Neuronal stem cell (in vitro differentiated cells): ENCODE measurements around the gene IDH2.

ENCODE experiments used
- DNase-seq: peaks from one replicate; pipeline ENCODE4 v3.0.0-alpha.2; 2013; ENCODE audit warnings: low spot score
- H2AFZ ChIP-seq: one replicate; pipeline ENCODE4 v1.6.1; 2013; ENCODE audit warnings: mild to moderate bottlenecking, low read length, inconsistent platforms
- H2AK5ac ChIP-seq: 2 replicates; pipeline ENCODE4 v1.6.1; 2013; ENCODE audit warnings: low read depth, mild to moderate bottlenecking, inconsistent platforms, low read length, moderate library complexity, mixed read lengths
- H2BK120ac ChIP-seq: 2 replicates; pipeline ENCODE4 v1.6.1; 2013; ENCODE audit warnings: low read depth, mild to moderate bottlenecking, inconsistent platforms, low read length, moderate library complexity, mixed read lengths
- H2BK12ac ChIP-seq: one replicate; pipeline ENCODE4 v1.6.1; 2013; ENCODE audit warnings: low read length, inconsistent platforms
- H2BK15ac ChIP-seq: 2 replicates; pipeline ENCODE4 v1.6.1; 2013; ENCODE audit warnings: mild to moderate bottlenecking, low read length, inconsistent platforms, mixed read lengths
- H2BK5ac ChIP-seq: one replicate; pipeline ENCODE4 v1.6.1; 2013; ENCODE audit warnings: inconsistent platforms, mild to moderate bottlenecking, low read length, moderate library complexity
- H3K14ac ChIP-seq: one replicate; pipeline ENCODE4 v1.6.1; 2013; ENCODE audit warnings: low read length, inconsistent platforms
- H3K18ac ChIP-seq: 2 replicates; pipeline ENCODE4 v1.6.1; 2013; ENCODE audit warnings: low read length, inconsistent platforms
- H3K23ac ChIP-seq: 2 replicates; pipeline ENCODE4 v1.6.1; 2013; ENCODE audit warnings: low read depth, mild to moderate bottlenecking, mixed read lengths, low read length, inconsistent platforms; ENCODE audit not compliant: poor library complexity
- H3K27ac ChIP-seq: replicated peaks from 3 replicates; pipeline ENCODE4 v1.5.1; 2013; ENCODE audit warnings: low read length, inconsistent platforms
- H3K27me3 ChIP-seq, 3 experiments: 2 replicates each; pipeline ENCODE4 v1.6.1; 2013; ENCODE audit warnings: low read length in 3 of 3, mild to moderate bottlenecking in 2 of 3, inconsistent platforms in 1 of 3, low read depth in 1 of 3, mixed read lengths in 1 of 3, moderate library complexity in 1 of 3; ENCODE audit not compliant: control insufficient read depth in 3 of 3, insufficient read depth in 3 of 3
- H3K36me3 ChIP-seq, 2 donors: replicated peaks in 1 of 2; 2 replicates each; pipeline ENCODE4 v1.6.1; 2013; ENCODE audit warnings: low read length in 2 of 2; ENCODE audit not compliant: control insufficient read depth in 2 of 2, insufficient read depth in 2 of 2
- H3K4ac ChIP-seq: 2 replicates; pipeline ENCODE4 v1.6.1; 2013; ENCODE audit warnings: inconsistent platforms, mild to moderate bottlenecking, low read length, moderate library complexity
- H3K4me1 ChIP-seq, 2 donors: 1 replicate in 1 of 2; 2 replicates in 1 of 2; pipeline ENCODE4 v1.6.1; 2013; ENCODE audit warnings: low read length in 2 of 2, low read depth in 1 of 2; ENCODE audit not compliant: control insufficient read depth in 2 of 2, insufficient read depth in 1 of 2
- H3K4me2 ChIP-seq: one replicate; pipeline ENCODE4 v1.6.1; 2013; ENCODE audit warnings: mild to moderate bottlenecking, low read length, inconsistent platforms; ENCODE audit not compliant: insufficient read depth, poor library complexity, severe bottlenecking
- H3K4me3 ChIP-seq, 2 donors: 2 replicates each; pipeline ENCODE4 v1.5.1; 2013; ENCODE audit warnings: low read length in 2 of 2, mild to moderate bottlenecking in 2 of 2, inconsistent platforms in 1 of 2, moderate library complexity in 1 of 2
- H3K79me1 ChIP-seq: one replicate; pipeline ENCODE4 v1.6.1; 2013; ENCODE audit warnings: low read depth, mild to moderate bottlenecking, inconsistent platforms, low read length, moderate library complexity
- H3K9ac ChIP-seq: one replicate; pipeline ENCODE4 v1.6.1; 2013; ENCODE audit warnings: mild to moderate bottlenecking, low read depth, low read length, inconsistent platforms; ENCODE audit not compliant: poor library complexity
- H3K9me3 ChIP-seq, 2 donors: replicated peaks in 1 of 2; 2 replicates each; pipeline versions ENCODE3 to v1.6.1; 2013; ENCODE audit warnings: low read length in 2 of 2, mild to moderate bottlenecking in 2 of 2, inconsistent platforms in 1 of 2, low read depth in 1 of 2, mixed read lengths in 1 of 2, moderate library complexity in 1 of 2; ENCODE audit not compliant: control insufficient read depth in 2 of 2, insufficient read depth in 1 of 2
- H4K8ac ChIP-seq: one replicate; pipeline ENCODE4 v1.6.1; 2013; ENCODE audit warnings: low read depth, mild to moderate bottlenecking, inconsistent platforms, low read length, moderate library complexity
- H4K91ac ChIP-seq: one replicate; pipeline ENCODE4 v1.6.1; 2013; ENCODE audit warnings: low read length, low read depth, mild to moderate bottlenecking, inconsistent platforms; ENCODE audit not compliant: poor library complexity
- WGBS, 2 donors: extraction: QIAGEN DNeasy Blood & Tissue Kit; methylation state at CpG; one replicate each; pipeline ENCODE4 v1.1.7; 2013; ENCODE audit warnings: missing lambda C conversion rate in 2 of 2, mixed read lengths in 1 of 2; ENCODE audit not compliant: insufficient read length in 2 of 2, insufficient replicate concordance in 1 of 2; ENCODE audit errors: extremely low coverage in 2 of 2; 5-methylcytosine and 5-hydroxymethylcytosine counted together

The IDH2 gene

DNA sequence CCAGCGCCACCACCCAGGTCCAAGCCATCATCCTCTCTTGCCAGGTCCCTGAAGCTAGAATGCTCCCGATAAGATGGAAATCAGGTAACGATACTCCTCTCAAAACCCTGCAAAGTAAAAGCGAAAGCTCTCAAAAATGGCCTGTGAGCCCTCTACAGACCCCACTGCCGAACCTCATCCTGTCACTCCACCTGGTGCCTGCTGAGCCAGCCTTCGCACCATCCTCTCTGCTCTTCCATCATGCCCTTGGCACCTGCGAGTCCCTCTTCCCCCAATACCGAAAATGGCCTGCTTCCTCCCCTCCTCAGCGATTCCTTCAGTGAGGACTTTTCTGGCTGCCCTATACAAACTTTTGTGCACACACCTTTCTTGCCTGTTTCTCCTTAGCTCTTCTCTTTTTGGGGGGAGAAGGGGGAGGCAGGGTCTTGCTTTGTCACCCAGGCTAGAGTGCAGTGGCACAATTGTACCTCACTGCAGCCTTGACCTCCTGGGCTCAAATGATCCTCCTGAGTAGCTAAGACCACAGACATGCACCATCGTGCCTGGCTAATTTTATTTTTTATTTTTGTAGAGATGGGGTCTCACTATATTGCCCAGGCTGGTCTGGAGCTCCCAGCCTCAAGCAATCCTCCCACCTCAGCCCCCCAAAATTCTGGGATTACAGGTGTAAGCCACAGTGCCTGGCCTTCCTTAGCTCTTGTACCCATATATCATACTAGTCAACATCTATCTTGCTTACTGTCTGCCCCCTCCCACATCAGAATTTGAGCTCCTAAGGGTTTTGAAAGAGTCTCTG, 3.0 kb downstream of the IDH2 start:
- no peak overlapping the region for H3K9ac ChIP-seq
- H2BK15ac ChIP-seq = no peak overlapping the region
- no peak overlapping the region for H3K4me2 ChIP-seq
- no peak overlapping the region for H3K4ac ChIP-seq
- peaks cover 15% of the 10 kb centered on the region for H3K79me1 ChIP-seq
- no peaks in the 10 kb centered on the region for H3K9me3 ChIP-seq
- H3K27ac ChIP-seq = no peak overlapping the region
- H2AFZ ChIP-seq = no peak overlapping the region
- H3K27me3 ChIP-seq = peaks cover 0 to 10% (median 4%) of the 10 kb centered on the region in 3 experiments
- H3K18ac ChIP-seq = no peak overlapping the region
- H3K23ac ChIP-seq = peak overlapping the region; percentile 39
- no peak overlapping the region for H4K8ac ChIP-seq
- no peak overlapping the region for H3K14ac ChIP-seq
- DNase-seq = no peak
- H3K4me1 ChIP-seq = peaks cover 12 to 16% of the 10 kb centered on the region in 2 donors
- peaks cover 4 to 8% of the 10 kb centered on the region in 2 donors for H3K36me3 ChIP-seq
- peak overlapping the region; percentile 32 for H2AK5ac ChIP-seq
- H2BK5ac ChIP-seq = no peak overlapping the region
- H2BK120ac ChIP-seq = no peak overlapping the region
- H4K91ac ChIP-seq = no peak overlapping the region
- no peak overlapping the region for H3K4me3 ChIP-seq
- WGBS, 2 donors = no CpG with 5 or more reads among the region's 10 CpGs
- no peak overlapping the region for H2BK12ac ChIP-seq

DNA sequence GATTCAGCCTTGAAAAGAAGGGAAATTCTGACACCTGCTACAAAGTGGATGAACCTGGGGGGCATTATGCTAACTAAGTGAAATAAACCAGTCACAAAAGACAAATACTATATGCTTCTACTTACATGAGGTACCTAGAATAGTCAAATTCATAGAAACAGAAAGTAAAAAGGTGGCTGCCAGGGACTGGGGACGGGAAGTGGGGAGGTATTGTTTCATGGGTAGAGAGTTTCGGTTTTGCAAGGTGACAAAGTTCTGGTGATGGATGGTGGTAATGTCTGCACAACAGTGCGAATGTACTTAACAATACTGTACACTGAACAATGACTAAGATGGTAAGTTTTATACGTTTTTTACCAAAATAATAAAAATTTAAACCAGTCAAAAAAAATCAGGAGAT, 4.8 kb downstream of the IDH2 start:
- no peak overlapping the region for H3K23ac ChIP-seq
- H3K4me3 ChIP-seq = no peak overlapping the region
- H3K36me3 ChIP-seq = peaks cover 4 to 9% of the 10 kb centered on the region in 2 donors
- H2BK120ac ChIP-seq = no peak overlapping the region
- H3K27ac ChIP-seq = no peak overlapping the region
- no peak overlapping the region for H3K4ac ChIP-seq
- no peak overlapping the region for H4K91ac ChIP-seq
- H4K8ac ChIP-seq = no peak overlapping the region
- H3K14ac ChIP-seq = no peak overlapping the region
- no peak overlapping the region for H3K9ac ChIP-seq
- no peak overlapping the region for H2BK12ac ChIP-seq
- WGBS, 2 donors = no CpG with 5 or more reads among the region's 4 CpGs
- no peaks in the 10 kb centered on the region for H3K27me3 ChIP-seq
- no peak overlapping the region for H2AK5ac ChIP-seq
- H3K4me2 ChIP-seq = no peak overlapping the region
- H2BK5ac ChIP-seq = no peak overlapping the region
- no peak overlapping the region for H2AFZ ChIP-seq
- H3K4me1 ChIP-seq = peaks cover 12 to 16% of the 10 kb centered on the region in 2 donors
- H3K18ac ChIP-seq = no peak overlapping the region
- no peak for DNase-seq
- H2BK15ac ChIP-seq = no peak overlapping the region
- peaks cover 0 to 5% of the 10 kb centered on the region in 2 donors for H3K9me3 ChIP-seq
- H3K79me1 ChIP-seq = peaks cover 18% of the 10 kb centered on the region

DNA sequence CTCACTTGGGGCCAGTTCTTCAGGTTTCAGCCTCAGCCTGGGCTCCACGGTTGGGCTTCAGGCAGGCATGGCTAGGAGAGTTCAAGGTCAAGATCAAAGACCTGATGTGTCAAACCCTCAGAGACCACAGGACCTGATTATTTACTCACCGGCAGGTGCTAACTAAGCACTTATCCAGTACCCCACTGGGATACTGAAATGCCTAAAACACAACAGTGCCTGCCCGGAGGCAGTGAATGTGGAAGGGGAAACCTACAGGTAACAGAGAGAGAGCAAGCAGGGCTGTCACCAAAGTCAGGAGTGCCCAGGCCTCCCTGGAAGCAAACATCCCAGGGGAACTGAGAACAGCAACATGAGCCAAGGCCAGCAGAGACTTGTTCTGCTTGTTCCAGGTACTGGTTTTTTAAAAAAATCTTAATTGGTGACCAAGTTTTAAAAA, 6.7 kb downstream of the IDH2 start:
- Histone ChIP-seq H3K4me3 (no peak overlapping the region), H3K23ac (no peak overlapping the region), H3K79me1 (peaks cover 18% of the 10 kb centered on the region), H3K9me3 (peaks cover 0 to 9% of the 10 kb centered on the region in 2 donors), H3K4me2 (no peak overlapping the region), H3K4me1 (peaks cover 7 to 8% of the 10 kb centered on the region in 2 donors), H3K9ac (no peak overlapping the region), H2BK12ac (no peak overlapping the region), H3K4ac (no peak overlapping the region), H3K27ac (no peak overlapping the region), H2AK5ac (no peak overlapping the region), H4K91ac (no peak overlapping the region), H2AFZ (no peak overlapping the region), H2BK120ac (no peak overlapping the region), H3K27me3 (no peaks in the 10 kb centered on the region), H3K36me3 (peaks cover 13 to 27% of the 10 kb centered on the region in 2 donors), H2BK5ac (no peak overlapping the region), H3K14ac (no peak overlapping the region), H4K8ac (no peak overlapping the region), H3K18ac (no peak overlapping the region), H2BK15ac (no peak overlapping the region)
- DNase-seq = no peak
- no CpG with 5 or more reads among the region's 3 CpGs for WGBS, 2 donors

DNA sequence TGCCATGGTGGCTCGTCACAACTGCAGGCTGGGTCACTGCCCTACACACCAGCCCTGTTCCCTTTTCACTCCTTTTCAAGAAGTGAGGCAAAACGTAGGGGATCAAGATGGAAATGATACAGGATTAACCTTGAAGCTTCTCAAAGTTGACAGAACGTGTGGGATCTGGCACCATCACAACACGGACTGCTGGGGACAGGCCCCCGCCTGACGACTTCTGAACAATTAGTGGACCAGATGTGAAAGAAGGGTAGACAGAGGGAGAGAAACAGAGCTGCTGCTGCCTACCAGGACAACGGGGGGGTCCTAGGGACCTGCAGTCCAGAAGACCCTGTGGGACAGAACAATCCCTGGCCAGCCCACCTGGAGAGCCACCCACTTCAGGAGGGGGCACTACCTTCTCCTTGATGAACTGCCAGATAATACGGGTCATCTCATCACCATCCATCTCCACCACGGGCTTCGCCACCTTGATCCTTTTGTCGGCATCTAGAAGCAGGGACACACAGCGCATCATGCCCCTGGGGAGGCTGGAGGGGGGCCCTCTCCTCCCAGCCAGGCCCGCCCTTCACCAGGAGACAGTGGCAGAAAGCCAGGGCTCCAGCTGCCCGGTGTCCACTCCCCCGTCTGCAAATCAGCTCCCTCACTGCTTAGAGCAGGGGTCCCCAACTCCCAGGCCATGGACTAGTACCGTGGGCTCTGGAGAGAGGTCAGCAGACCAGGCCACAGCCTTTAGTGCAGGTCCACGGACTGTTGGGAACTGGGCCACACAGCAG, 10.9 kb downstream of the IDH2 start:
- Histone ChIP-seq H3K9me3 (peaks cover 0 to 9% of the 10 kb centered on the region in 2 donors), H3K4me3 (no peak overlapping the region)
- no peak for DNase-seq

More for the DNA sequence above, 10.9 kb downstream of the IDH2 start:
- Histone ChIP-seq H3K27me3 (no peaks in the 10 kb centered on the region), H3K18ac (no peak overlapping the region), H4K8ac (no peak overlapping the region), H4K91ac (no peak overlapping the region), H2BK15ac (no peak overlapping the region), H3K27ac (no peak overlapping the region), H3K4me1 (no peaks in the 10 kb centered on the region), H3K36me3 (peaks cover 32 to 56% of the 10 kb centered on the region in 2 donors), H2BK120ac (no peak overlapping the region), H3K4me2 (no peak overlapping the region), H3K23ac (peak overlapping the region; percentile 10), H2BK5ac (no peak overlapping the region), H2AK5ac (no peak overlapping the region), H3K4ac (no peak overlapping the region), H3K14ac (no peak overlapping the region), H3K9ac (no peak overlapping the region), H2BK12ac (no peak overlapping the region), H3K79me1 (peaks cover 15% of the 10 kb centered on the region), H2AFZ (no peak overlapping the region)
- WGBS, 2 donors = no CpG with 5 or more reads among the region's 17 CpGs
